ENCODE results near the gene BMPR1B.

BMPR1B gene

DNA sequence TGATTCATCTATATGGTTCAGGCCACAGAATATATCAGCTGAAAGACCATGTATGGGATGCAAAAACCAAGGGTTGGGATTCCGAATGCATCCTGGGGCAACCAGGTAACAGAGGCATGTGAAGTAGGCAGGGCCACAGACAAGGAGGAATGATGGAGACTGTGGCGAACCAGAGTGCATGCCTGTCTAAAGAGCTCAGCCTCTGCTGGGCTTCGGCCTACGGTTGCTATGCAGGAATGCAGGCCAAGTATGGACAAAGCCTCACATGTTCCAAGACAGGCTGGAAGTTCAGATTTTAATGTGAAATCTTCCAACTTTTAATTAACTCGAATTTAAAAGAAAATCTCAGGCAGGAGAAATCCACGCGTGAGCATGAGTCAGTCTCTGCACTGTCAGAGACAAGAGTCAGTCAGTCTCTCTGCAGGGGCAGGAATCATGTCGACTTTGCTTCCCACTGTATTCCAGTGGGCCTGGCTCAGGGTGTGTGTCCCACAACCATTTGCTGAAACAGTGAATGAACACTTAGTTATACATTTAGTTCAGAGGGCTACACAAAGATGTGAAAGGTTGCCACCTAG lies 446.6 kb downstream of the BMPR1B start:
- H3K27ac ChIP-seq, result no peak overlapping the region
- H3K27me3 ChIP-seq (ENCODE audit: insufficient read depth, low read depth, severe bottlenecking), result no peaks in the 10 kb centered on the region
- no peaks in the 10 kb centered on the region for H3K9me3 ChIP-seq (ENCODE audit: severe bottlenecking)
- no peak for DNase-seq
- H3K4me3 ChIP-seq (ENCODE audit: low read depth, low read length), result no peak overlapping the region
- TF ChIP-seq, protein P1, sequence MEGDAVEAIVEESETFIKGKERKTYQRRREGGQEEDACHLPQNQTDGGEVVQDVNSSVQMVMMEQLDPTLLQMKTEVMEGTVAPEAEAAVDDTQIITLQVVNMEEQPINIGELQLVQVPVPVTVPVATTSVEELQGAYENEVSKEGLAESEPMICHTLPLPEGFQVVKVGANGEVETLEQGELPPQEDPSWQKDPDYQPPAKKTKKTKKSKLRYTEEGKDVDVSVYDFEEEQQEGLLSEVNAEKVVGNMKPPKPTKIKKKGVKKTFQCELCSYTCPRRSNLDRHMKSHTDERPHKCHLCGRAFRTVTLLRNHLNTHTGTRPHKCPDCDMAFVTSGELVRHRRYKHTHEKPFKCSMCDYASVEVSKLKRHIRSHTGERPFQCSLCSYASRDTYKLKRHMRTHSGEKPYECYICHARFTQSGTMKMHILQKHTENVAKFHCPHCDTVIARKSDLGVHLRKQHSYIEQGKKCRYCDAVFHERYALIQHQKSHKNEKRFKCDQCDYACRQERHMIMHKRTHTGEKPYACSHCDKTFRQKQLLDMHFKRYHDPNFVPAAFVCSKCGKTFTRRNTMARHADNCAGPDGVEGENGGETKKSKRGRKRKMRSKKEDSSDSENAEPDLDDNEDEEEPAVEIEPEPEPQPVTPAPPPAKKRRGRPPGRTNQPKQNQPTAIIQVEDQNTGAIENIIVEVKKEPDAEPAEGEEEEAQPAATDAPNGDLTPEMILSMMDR (IDR thresholded peaks at IDR 0.05; ENCODE audit: low read depth, low read length), result no peak
- H3K36me3 ChIP-seq, result no peaks in the 10 kb centered on the region

DNA sequence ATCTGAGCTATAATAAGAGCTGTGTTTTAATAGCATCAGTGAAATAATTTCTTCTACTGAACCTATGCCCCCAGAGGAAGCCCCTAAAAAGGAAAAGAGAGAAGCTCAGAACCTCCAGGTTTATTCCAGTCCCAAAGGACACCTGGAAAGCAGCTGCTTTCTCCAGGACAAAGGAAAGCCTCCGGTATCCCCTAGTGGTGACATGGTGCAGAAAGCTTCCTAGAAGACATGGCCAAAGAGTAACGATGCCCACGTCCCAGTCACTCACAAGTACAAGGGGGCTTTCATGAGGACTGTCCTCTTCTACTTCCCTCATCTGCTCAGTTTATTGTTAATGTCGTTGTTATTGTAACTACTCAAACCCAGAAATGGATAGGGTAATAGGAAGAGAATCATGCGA lies 447.1 kb downstream of the BMPR1B start:
- no peaks in the 10 kb centered on the region for H3K36me3 ChIP-seq
- DNase-seq, result peak; percentile 43

More for the DNA sequence above, 447.1 kb downstream of the BMPR1B start:
- Histone ChIP-seq H3K4me3 (ENCODE audit: low read depth, low read length) (no peak overlapping the region), H3K9me3 (ENCODE audit: severe bottlenecking) (no peaks in the 10 kb centered on the region), H3K27ac (no peak overlapping the region), H3K27me3 (ENCODE audit: insufficient read depth, low read depth, severe bottlenecking) (no peaks in the 10 kb centered on the region)
- TF ChIP-seq, protein P1 (IDR thresholded peaks at IDR 0.05; ENCODE audit: low read depth, low read length), result peak; percentile 86

Measured in WERI-Rb-1 (cell line).